ENCODE measurements around the gene PJA1. TPM values are rescaled to one million over a fixed set of nuclear protein-coding genes. Genes with fewer than 3 reads are reported as not detected.

Gene PJA1
- total RNA-seq = 10 to 100 TPM in 1 of 6 experiments, 1 to 10 TPM in 5; 3.9 to 10.4 (median 6.7) TPM
- long read RNA-seq, partial matches to known transcripts = 0 of 1 reads
- long read RNA-seq, other reads (novel, unspliced or antisense) = 0 of 1 reads

DNA sequence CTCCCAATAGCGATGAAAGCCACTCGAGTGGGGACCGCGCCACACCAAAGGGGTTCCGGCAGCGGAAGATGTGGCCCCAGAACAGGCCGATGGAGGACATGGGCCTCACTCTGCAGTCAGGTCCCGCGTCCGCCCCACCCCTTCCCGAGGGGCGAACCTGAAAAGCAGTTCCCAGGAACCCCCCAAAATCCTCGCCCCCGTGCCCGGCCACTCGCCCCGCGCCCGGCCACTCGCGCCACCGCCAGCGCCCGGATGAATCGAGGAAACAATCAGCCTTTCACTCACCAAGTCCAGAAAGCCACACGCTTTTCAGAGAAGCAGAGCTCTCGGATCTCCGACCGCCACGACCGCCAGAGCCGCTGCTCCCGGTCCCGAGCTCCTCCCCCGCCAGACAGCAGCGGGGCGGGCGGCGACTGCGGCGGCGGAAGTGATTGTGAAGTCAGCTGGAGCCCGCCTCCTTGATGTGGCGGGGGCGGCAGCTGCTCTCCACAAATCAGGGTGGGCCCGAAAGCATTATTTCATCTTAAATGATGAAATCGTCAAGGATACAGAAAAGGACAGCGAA is at the start of gene PJA1:
PJA1 (minus strand) TSS at position 367 of the 565 bp plus-strand sequence. CDS start 2,380 bp downstream, outside the sequence.
- peak; percentile 91 to 99 (median 96) for ATAC-seq
- H3K4me3 ChIP-seq = peak within 1 kb of the TSS; percentile 55 to 58 (median 57)
- no peaks in the 10 kb centered on the region for H3K36me3 ChIP-seq
- WGBS (ENCODE audit: insufficient coverage, low coverage, low lambda C conversion rate, missing lambda C conversion rate) = 23% methylated on average over 32 of the region's 48 CpGs
- peak within 1 kb of the TSS in 1 of 3 donors; percentile 16 for H3K27ac ChIP-seq
- intact Hi-C loops (cut with DNase I) = no loop called here
- H3K9me3 ChIP-seq = no peaks in the 10 kb centered on the region
- peak; percentile 67 to 77 (median 75) for DNase-seq
- H3K27me3 ChIP-seq = no peaks in the 10 kb centered on the region
- no peaks in the 10 kb centered on the region for H3K4me1 ChIP-seq
- peak; percentile 60 for TF ChIP-seq POLR2A (IDR thresholded peaks at IDR 0.05)
- TF ChIP-seq, protein P1, sequence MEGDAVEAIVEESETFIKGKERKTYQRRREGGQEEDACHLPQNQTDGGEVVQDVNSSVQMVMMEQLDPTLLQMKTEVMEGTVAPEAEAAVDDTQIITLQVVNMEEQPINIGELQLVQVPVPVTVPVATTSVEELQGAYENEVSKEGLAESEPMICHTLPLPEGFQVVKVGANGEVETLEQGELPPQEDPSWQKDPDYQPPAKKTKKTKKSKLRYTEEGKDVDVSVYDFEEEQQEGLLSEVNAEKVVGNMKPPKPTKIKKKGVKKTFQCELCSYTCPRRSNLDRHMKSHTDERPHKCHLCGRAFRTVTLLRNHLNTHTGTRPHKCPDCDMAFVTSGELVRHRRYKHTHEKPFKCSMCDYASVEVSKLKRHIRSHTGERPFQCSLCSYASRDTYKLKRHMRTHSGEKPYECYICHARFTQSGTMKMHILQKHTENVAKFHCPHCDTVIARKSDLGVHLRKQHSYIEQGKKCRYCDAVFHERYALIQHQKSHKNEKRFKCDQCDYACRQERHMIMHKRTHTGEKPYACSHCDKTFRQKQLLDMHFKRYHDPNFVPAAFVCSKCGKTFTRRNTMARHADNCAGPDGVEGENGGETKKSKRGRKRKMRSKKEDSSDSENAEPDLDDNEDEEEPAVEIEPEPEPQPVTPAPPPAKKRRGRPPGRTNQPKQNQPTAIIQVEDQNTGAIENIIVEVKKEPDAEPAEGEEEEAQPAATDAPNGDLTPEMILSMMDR (IDR thresholded peaks at IDR 0.05) = no peak

DNA sequence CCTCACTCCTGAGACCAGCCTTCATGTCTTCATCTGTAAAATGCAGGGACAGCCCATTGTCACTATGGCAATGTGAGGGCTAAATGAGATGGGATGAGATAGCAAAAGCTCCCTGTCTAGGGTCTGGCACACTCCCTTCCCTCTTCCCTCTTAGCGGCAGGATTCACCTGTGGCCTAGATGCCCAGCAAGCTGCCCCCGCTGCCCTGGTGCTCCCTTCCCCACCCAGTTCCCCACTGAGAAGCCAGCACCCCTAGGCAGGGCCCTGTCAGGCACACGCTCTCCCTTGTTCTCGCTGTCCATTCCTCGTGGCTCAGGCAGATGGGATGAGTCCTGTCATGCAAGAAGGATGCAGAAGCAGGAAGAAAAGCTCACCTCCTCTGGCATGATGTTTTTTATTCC is 49.2 kb upstream of the PJA1 start:
- Histone ChIP-seq H3K27ac (no peak overlapping the region), H3K27me3 (no peaks in the 10 kb centered on the region), H3K4me1 (no peaks in the 10 kb centered on the region), H3K9me3 (no peaks in the 10 kb centered on the region), H3K36me3 (no peaks in the 10 kb centered on the region), H3K4me3 (no peak overlapping the region)
- DNase-seq (no peak), ATAC-seq (no peak)
- intact Hi-C loops (cut with DNase I) = no loop called here
- TF ChIP-seq, protein P1 (IDR thresholded peaks at IDR 0.05) = no peak
- no peak for TF ChIP-seq POLR2A (IDR thresholded peaks at IDR 0.05)
- WGBS (ENCODE audit: insufficient coverage, low coverage, low lambda C conversion rate, missing lambda C conversion rate) = 73% methylated on average over 5 of the region's 5 CpGs

DNA sequence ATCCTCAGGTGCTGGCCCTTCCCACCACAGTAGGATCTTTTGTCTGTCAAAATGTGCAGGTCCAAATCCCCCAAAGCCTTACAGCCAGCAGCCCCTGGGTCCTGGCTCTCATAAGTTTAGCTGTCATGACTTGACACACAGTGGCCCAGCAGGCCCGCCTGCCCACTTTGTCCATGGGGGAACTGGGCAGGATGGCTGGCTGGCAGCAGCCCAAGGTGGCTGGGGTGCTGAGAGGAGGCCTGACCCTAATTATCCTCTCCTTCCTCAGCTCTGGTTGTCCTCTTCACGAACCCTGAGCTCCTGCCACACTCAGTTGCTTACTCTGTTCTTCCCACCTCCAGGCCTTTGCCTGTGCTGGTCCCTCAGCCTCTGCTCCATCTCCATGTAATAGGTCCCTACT is 46.4 kb upstream of the PJA1 start:
- 75% methylated on average over 2 of the region's 2 CpGs for WGBS (ENCODE audit: insufficient coverage, low coverage, low lambda C conversion rate, missing lambda C conversion rate)
- H3K36me3 ChIP-seq = no peaks in the 10 kb centered on the region
- no peaks in the 10 kb centered on the region for H3K27me3 ChIP-seq
- DNase-seq (no peak), ATAC-seq (no peak)
- intact Hi-C loops (cut with DNase I) = no loop called here
- H3K4me3 ChIP-seq = no peak overlapping the region
- H3K9me3 ChIP-seq = no peaks in the 10 kb centered on the region
- H3K4me1 ChIP-seq = no peaks in the 10 kb centered on the region
- TF ChIP-seq, protein P1 (IDR thresholded peaks at IDR 0.05) = no peak
- TF ChIP-seq POLR2A (IDR thresholded peaks at IDR 0.05) = no peak
- H3K27ac ChIP-seq = no peak overlapping the region

DNA sequence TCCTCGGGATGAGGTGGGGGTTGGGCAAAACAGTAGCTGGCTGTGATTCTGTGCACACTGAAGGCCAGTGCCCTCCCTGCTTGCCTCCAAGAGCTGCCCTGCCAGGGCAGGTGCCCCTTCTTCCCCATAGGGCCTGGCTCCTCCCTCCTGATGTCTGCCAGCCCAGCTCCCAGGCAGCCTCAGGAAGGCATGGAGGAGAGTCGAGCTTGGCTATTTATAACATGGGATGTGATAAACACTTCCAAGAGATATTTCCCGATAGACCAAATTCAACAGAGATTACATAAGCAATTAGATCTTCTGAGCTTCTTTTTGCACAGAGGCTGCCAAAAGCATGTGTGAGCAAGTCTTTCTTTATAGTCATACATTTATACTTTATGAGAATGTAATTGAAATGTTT is 45.3 kb upstream of the PJA1 start:
- no peaks in the 10 kb centered on the region for H3K36me3 ChIP-seq
- 42% methylated on average over 3 of the region's 3 CpGs for WGBS (ENCODE audit: insufficient coverage, low coverage, low lambda C conversion rate, missing lambda C conversion rate)
- no peaks in the 10 kb centered on the region for H3K27me3 ChIP-seq
- ATAC-seq (no peak), DNase-seq (no peak)
- TF ChIP-seq, protein P1 (IDR thresholded peaks at IDR 0.05) = no peak
- TF ChIP-seq POLR2A (IDR thresholded peaks at IDR 0.05) = no peak
- H3K9me3 ChIP-seq = no peaks in the 10 kb centered on the region
- H3K4me3 ChIP-seq = no peak overlapping the region
- intact Hi-C loops (cut with DNase I) = no loop called here
- H3K4me1 ChIP-seq = no peaks in the 10 kb centered on the region
- no peak overlapping the region for H3K27ac ChIP-seq

Measured in right lobe of liver (tissue), 6 donors.